Prostate gland (tissue), 2 donors: ENCODE data around the gene DTNB. TPM values are rescaled to one million over a fixed set of nuclear protein-coding genes. Genes with fewer than 3 reads are reported as not detected.

Source experiments
- DNase-seq: peaks from one replicate; pipeline ENCODE4 v3.0.0-alpha.2; 2019; ENCODE audit warnings: low spot score
- H3K27ac ChIP-seq, 2 donors: fragments of 200-600 bp; sonication (generic); 2 replicates each; pipeline ENCODE4 v1.5.1; 2017 to 2019
- H3K27me3 ChIP-seq: fragments of 200-600 bp; sonication (generic); replicated peaks from 2 replicates; pipeline ENCODE4 v1.5.1; 2019; ENCODE audit not compliant: insufficient read depth
- H3K36me3 ChIP-seq, 2 donors: fragments of 200-600 bp; sonication (generic); 1 replicate in 1 of 2; 2 replicates in 1 of 2; pipeline versions ENCODE4 v1.5.1 to v1.8.1; 2017 to 2019
- H3K4me1 ChIP-seq: fragments of 200-600 bp; sonication (generic); replicated peaks from 2 replicates; pipeline ENCODE4 v1.5.1; 2019
- H3K4me3 ChIP-seq, 2 donors: fragments of 200-600 bp; sonication (generic); 2 replicates each; pipeline ENCODE4 v1.5.1; 2017 to 2019
- H3K9me3 ChIP-seq: fragments of 200-600 bp; sonication (generic); 2 replicates; pipeline ENCODE4 v1.5.1; 2017
- POLR2A ChIP-seq: fragments of 450-650 bp; IDR thresholded peaks from one replicate; pipeline ENCODE4 v1.6.1; 2016; ENCODE audit warnings: antibody characterized with exemption, mild to moderate bottlenecking
- POLR2AphosphoS5 ChIP-seq: sonication (generic); formaldehyde crosslinking; IDR thresholded peaks from one replicate; pipeline ENCODE4 v1.6.1; 2017; ENCODE audit warnings: antibody characterized with exemption
- WGBS: methylation state at CpG from one replicate; pipeline ENCODE4 v1.1.5; 2018; 5-methylcytosine and 5-hydroxymethylcytosine counted together
- intact Hi-C: fragments of 100-400 bp; cut with DNase I; formaldehyde crosslinking; loops from one replicate; pipeline ENCODE4 v1.14.2; 2022
- total RNA-seq, 2 donors: library from RNA; depleted of rRNA; stranded (reverse); fragments of >200 nt; gene quantifications; one replicate each; pipeline ENCODE4 v1.1.0, GENCODE V29; 2016
- TF ChIP-seq, protein P1 (sequence below), 4 experiments: fragments of 200-600 bp in 2 of 4; fragments of 450-650 bp in 2 of 4; sonication (generic) in 2 of 4; IDR thresholded peaks; 1 replicate in 3 of 4; 2 replicates in 1 of 4; pipeline ENCODE4 v1.5.1; 2016 to 2019; ENCODE audit warnings: antibody characterized with exemption in 4 of 4, mild to moderate bottlenecking in 2 of 4, moderate library complexity in 2 of 4

DTNB gene
- total RNA-seq, 2 donors from 2014 or later: 47.0 to 61.9 TPM

DNA sequence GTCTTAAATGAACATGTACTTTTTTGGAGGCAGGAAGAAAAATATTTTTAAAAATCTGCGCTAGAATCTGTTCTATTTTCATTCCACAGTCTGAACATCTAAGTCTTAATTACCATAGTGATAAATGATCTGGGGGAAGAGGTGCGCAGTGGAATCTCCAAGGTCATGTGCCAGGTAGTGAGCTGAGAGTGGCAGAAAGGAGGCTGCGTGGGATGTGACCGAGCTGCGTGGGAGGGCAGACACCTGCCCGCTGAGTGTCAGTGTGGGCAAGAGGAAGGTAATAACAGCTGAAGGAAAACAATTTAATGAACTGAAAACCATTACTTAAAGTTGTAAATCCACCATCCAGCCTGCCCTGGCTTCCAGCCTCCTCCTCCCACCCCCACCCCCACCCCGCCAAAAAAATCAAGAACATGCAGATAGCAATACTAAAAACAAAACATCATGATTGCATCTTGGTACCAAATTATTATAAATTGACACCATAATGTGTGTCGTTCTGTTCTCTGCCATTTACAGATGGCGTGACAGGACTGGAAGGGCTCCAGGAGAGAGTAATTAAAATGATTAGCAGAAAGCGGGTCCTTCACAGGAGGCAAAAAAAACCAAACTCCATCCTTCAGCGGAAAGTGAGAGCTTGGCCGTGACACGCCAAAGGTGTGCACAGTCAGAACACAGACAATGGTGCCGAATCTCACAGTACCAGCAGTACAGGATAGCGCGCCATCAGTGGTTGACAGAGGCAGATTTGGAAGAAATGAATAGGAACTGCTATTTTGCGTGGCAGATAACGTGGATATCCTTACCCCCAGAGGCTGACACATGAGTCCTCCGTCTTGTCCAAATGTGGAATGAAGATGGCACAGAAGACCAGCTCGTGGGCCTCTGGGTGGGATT lies 11.4 kb upstream of the DTNB start:
- H3K4me1 ChIP-seq: no peaks in the 10 kb centered on the region
- WGBS: 56% methylated on average over 20 of the region's 20 CpGs
- no peaks in the 10 kb centered on the region for H3K36me3 ChIP-seq
- H3K27me3 ChIP-seq: no peaks in the 10 kb centered on the region
- H3K4me3 ChIP-seq: no peak overlapping the region
- intact Hi-C loops: no loop called here
- no peak for DNase-seq
- no peak overlapping the region for H3K27ac ChIP-seq
- H3K9me3 ChIP-seq: no peaks in the 10 kb centered on the region
- TF ChIP-seq POLR2A (no peak), POLR2AphosphoS5 (no peak)
- TF ChIP-seq, protein P1, sequence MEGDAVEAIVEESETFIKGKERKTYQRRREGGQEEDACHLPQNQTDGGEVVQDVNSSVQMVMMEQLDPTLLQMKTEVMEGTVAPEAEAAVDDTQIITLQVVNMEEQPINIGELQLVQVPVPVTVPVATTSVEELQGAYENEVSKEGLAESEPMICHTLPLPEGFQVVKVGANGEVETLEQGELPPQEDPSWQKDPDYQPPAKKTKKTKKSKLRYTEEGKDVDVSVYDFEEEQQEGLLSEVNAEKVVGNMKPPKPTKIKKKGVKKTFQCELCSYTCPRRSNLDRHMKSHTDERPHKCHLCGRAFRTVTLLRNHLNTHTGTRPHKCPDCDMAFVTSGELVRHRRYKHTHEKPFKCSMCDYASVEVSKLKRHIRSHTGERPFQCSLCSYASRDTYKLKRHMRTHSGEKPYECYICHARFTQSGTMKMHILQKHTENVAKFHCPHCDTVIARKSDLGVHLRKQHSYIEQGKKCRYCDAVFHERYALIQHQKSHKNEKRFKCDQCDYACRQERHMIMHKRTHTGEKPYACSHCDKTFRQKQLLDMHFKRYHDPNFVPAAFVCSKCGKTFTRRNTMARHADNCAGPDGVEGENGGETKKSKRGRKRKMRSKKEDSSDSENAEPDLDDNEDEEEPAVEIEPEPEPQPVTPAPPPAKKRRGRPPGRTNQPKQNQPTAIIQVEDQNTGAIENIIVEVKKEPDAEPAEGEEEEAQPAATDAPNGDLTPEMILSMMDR (IDR thresholded peaks at IDR 0.05): no peak

DNA sequence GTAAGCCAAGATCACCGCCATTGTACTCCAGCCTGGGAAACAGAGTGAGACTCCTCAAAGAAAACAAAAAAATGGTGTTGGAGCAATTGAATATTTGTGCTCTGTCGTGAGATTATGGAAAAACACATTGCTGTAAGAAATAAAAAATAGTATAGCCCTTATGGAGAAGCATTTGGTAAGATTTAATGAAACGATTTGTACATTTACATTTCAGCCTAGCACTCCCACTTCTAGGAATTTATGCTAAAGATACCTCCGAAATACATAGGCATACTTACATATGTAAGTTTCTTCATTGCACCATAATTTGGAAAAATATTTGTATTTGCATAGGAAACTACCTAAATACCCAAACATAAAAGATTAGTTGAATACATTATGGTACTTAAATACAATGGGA lies 8.7 kb upstream of the DTNB start:
- no peak for DNase-seq
- TF ChIP-seq, protein P1 (IDR thresholded peaks at IDR 0.05): no peak
- Histone ChIP-seq H3K9me3 (no peaks in the 10 kb centered on the region), H3K4me1 (no peaks in the 10 kb centered on the region), H3K4me3 (no peak overlapping the region), H3K36me3 (no peaks in the 10 kb centered on the region), H3K27ac (no peak overlapping the region), H3K27me3 (no peaks in the 10 kb centered on the region)
- WGBS: 93% methylated on average over 4 of the region's 4 CpGs
- intact Hi-C loops: no loop called here

DNA sequence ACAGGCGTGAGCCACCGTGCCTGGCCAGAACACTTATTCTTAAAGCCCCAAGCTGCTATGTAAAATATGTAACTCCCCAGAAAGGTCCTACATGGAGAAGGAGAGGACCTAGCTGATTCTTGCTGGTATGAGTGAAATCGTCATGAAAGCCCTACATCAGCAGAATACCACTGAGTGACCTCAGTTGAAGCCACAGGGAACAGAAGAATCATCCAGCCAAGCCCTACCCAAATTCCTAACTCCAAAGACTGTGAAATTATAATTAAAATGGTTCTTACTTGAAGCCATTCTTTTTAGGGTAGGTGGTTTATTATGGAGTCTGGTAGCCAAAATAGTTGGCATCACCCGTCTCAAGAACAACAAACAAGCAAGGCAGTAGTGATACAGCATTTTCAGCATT lies 4.5 kb upstream of the DTNB start:
- H3K4me3 ChIP-seq: no peak overlapping the region
- H3K9me3 ChIP-seq: no peaks in the 10 kb centered on the region
- no peaks in the 10 kb centered on the region for H3K4me1 ChIP-seq
- H3K27ac ChIP-seq: no peak overlapping the region
- no peaks in the 10 kb centered on the region for H3K27me3 ChIP-seq
- no peak for TF ChIP-seq POLR2A
- no peak for TF ChIP-seq POLR2AphosphoS5
- TF ChIP-seq, protein P1 (IDR thresholded peaks at IDR 0.05): no peak
- no peaks in the 10 kb centered on the region for H3K36me3 ChIP-seq
- WGBS: 96% methylated on average over 4 of the region's 4 CpGs
- intact Hi-C loops: loop anchor here (10.0 kb wide), 1 partner anchor 197 kb away; the partner anchor contains the start of gene ASXL2
- no peak for DNase-seq

DNA sequence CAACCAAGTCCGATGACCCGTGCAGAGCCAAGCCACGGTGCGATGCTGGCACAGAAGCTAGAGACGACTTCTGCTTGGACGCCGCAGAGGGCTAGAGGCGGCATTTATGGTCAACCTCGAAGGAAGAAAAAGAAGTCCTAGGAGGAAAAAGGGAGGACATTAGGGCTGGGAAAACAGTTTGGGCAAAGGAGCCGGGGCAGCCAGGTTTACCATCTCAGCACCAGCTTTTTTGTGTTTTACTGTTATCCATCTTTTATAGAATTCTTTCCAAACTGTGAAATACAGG lies 643 bp upstream of the DTNB start:
- Histone ChIP-seq H3K4me1 (peaks cover 7% of the 10 kb centered on the region), H3K4me3 (peak overlapping the region; percentile 86 to 98), H3K36me3 (no peaks in the 10 kb centered on the region), H3K9me3 (no peaks in the 10 kb centered on the region), H3K27me3 (no peaks in the 10 kb centered on the region), H3K27ac (peak overlapping the region; percentile 70 to 80)
- DNase-seq: no peak
- intact Hi-C loops: loop anchor here (10.0 kb wide), 1 partner anchor 201 kb away; the partner anchor contains the start of gene ASXL2
- WGBS: 6% methylated on average over 10 of the region's 10 CpGs
- TF ChIP-seq POLR2A (no peak), POLR2AphosphoS5 (no peak)
- TF ChIP-seq, protein P1 (IDR thresholded peaks at IDR 0.05): no peak
